ENCODE data around the gene DDX17.

The DDX17 gene

DNA sequence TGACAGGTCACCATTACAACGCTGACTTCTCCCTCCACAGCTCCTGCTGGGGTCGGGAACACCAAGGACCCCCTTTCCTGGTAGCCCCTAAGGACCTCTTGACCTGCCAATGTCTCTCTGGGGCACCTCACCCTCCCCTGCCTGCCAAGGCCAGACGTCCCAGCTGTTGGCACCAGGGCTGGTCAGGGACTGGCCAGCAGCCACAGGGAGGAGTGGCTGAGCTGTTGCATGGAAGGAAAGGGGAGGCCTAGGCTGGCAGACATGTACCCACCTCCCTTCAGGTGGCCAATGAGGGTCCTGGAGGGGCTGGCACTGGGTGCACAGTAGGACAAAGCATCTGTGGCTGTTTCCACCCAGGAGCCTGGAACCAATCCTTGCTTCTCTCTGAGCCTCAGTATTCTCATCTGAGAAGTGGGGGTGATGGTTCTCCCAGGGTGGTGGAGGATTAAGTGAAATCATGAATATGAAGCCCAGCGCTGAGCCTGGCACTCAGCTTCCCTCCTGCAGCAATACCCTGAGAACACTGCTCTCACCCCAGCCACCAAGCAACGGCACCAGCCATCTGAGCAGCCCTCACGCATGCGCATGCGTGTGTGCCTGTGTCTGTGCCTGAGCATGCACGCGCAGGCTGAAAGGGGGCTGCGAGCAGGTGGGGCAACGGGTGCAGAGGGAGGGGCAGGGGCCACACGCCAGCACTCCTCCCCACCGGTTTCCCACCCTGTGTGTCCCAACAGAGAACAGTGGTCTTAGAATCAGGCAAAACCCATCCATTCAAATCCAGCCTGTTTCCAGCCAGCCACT, 57.0 kb downstream of the DDX17 start:
- DNase-seq = no peak

DNA sequence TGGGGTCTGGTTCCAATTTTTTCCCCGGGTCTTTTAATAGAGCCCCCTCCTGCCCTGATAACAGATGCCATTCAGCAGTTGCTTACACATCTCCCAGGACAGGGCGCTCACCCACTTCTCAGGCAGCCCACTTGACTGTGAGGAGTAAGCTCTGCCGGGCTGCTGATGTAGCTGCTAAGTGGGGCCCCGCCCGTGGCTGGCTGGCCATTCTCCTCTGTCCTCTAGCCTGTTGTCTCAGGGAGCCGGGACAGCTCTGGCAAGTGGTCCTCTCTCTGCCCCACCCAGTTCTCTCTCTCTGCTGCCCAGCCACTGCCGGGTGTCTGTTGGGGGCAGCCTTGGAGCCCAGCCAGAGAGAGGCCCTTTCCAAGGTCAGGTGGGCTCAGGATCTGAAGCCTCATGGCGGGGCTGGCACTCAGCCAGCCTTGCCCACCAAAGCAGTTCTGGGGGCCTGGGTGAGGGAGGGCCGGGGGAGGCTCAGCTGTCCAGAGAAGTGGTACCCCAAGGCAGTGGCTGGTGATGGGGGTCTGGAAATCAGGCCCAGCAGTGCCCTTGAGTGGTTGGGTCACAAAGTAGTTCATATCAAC, 60.0 kb downstream of the DDX17 start:
- peak in 1 of 2 experiments; percentile 26 for DNase-seq

DNA sequence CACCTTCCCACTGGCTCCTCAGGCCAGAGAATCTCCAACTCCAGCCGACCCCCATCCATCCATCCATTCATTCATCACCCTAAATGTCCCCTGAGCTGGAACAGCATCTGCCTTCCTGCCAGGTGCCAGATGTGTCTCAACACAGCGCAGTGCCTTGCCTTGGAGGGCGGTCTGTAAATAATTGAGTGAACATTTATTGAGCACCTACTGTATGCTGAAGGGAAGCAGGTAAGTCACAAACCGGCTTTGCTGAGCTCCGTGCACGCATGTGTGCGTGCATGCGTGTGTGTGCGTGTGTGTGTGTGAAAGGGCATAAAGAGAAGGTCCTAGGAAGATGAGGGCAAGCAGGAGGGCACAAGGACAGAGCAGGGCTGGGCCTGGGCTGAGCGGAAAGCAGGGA, 61.3 kb downstream of the DDX17 start:
- no peak for DNase-seq

DNA sequence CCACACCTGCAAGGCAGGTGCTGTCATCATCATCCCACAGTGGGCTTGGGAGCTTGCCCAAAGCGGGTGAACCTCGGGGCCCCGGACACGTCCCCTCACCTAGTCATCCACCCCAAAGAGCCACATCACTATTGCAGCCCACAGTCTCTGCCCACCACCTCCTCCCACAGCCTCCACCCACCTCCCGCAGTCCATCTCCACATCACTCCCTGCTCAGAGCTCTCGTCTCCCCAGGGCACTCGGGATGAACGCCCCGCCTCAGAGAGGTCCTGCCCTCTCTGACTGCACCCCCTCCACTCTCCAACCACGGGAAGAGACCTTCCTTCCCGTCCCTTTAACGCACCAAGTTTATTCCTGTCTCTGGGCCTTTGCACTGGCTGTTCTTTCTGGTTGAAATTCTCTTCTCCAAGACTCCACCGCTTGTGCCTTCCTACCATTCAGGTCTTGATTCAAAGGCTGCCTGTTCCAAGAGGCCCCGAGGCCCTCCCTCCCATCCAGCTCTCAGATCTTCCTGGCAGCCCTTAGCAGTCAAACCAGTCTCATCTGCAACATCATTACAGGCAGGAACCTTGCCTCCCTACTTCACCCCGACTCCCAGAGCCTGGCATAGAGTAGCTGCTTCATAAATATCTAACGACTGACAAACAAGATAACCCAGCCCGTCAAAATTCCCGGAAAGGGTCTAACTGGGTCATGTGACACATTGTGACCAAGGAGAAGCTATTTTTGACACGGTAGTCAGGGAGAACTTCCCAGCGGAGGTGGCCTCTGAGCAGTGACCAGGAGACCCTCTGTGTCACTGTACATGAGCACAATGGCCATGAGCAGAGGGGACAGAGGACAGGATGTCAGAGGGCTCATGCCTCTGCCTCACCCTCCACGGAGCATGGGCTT, 62.2 kb downstream of the DDX17 start:
- no peak for DNase-seq

DNA sequence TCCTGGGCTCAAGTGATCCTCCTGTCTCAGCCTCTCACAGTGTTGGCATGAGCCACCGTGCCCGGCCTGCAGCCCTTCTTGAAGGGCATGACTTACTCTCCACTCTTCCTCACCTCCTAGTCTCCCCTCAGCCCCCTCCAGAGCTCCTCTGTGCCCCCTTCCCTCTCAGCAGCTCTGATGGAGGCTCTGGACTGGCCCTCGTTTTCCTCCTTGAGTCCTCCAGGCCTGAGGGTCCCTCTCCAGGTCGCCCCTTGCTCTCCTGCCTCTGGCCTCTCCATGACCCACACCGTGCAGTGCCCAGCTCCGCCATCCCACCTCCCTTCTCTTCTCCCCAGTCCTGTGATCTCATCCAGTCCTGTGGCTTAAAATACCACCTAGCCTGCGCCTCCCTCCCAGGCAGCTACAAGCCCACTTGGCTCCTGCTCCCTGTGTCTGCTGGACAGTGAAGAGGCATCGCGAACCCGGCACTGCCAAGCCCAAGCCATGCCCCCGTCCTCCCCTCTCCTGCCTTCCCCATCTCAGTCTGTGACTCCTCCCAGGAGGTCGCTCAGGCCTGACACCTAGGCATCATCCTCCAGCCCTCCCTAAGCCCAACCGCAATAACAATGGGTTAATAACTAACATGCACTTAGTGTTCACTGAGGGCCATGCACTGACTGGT, 63.0 kb downstream of the DDX17 start:
- DNase-seq = no peak

DNA sequence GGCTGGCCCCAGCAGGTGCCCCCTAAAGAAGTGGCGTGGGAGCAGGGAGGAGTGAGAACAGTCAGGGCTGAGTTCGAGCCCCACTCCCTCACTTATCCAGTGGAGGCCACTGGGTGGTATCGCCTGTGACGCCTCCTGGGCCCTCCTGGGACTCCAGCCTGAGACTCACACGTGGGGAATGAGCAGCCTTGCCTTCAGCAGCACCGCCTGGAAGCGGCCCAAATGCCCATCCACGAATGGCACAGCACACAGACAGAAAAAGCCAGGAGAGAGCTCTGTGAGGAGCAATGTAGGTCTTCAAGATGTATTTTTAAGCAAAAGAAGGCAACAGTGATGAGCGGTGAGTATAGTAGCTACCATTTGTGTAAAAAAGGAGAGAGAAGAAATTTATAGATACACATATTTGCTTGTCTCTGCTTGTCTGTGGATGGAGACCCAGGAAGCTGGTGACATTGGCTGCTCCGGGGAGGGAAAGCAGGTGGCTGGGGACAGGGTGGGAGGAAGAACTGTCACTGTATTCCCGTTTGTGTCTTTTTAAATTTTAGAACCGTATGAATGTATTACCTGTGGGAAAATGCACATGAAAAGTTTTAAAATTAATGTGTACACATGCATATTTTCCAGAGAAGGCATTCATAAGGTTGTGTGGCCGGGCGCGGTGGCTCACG, 64.4 kb downstream of the DDX17 start:
- no peak for DNase-seq

DNA sequence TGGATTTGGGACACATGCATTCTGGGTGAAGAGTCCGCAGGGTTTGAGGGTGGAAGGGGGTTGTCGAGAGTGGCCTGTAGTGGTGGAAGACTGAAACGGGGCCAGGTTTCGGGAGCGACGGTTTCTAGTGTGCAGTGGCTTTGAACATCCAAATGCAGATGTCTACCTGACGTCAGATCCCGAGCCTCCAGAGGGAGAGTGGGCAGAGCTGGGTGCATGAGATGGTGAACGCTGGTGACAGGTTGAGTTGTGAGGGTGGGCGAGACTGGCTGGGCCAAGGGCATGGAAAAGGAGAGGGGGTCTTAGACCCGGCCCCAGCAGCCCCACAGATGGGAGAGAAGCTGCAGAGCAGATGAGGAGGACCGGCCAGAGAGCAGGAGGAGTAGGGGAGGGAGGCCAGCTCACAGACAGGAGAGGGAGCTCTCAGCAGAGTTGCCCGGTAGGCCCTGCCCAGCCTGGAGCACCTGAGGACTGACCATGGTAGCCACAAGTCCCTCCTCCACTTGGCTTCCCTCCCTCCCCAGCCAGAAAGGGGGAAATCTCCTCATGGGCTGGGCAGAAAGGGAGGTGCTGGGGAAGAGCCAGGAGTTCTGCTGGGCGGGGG, 65.3 kb downstream of the DDX17 start:
- DNase-seq = no peak

DNA sequence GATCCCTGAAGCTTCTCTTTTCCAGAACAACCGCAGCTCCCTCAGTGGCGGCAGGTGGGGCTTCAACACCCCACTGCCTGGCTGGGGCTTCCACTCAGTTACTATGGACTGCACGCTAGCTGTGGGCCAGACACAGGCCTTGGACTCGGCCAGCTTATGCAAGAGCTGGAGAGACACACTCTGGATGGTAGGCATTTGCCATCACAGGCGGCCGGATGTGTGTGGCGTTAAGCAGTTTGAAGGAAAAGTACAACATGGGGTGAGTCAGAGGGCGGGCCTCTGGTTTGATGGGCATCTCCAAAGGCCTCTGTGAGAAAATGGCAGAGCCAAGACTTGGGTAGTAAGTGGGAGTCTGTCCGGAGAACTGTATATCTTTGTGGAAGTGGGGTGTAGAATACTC, 68.7 kb downstream of the DDX17 start:
- no peak for DNase-seq

DNA sequence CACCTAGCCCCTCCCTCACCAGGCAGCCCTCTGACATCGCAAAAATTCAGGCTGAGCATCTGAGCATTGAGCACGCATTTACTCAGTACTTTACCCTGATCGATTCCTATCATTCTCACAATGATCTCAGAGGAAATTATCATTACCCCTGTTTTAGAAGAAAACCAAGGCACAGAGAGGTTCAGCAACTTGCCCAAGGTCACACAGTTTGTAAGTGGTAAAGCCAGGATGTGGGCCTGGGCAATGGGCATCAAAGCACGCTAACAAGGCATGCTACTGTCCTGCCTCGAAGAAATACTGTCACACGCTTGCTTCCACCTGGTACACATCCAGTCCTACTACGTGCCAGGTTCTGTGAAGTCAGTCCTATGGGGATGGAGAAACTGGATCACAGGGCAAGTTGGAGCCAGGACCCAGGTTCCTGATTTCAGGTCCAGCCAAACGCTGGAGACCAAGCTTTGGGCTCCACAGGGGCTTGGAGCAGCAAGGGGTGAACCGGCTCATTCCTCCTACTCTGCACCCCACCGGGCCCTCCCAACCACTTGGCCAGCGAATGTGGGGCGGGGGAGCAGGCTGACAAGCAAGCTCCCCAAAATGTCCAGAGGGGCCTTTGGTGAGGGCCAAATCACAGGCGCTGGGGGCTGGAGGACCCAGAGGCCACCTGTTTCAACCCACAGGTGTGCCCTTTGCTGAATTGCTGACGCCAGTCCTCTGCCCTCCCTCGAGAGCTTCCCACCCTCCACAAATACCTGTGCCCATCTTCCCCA, 69.3 kb downstream of the DDX17 start:
- DNase-seq = no peak

DNA sequence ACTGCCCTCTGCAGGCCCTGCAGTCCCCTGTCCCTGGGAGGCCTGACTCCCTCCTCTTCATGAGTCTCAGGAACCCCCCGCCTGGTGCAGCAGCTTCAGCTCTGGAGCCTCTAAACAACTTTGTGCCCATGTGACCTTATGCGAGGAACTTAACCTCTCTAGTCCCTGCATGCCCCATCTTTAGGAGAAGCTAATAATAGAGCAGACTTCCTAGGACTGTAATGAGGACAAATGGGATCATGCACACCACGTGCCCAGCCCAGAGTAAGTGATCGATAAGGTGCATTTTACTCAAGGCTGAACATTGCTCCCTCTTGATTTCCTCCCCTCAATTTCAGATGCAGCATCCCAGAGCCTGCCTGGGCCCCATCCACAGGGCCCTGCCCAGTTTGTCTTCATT, 70.1 kb downstream of the DDX17 start:
- DNase-seq = no peak

DNA sequence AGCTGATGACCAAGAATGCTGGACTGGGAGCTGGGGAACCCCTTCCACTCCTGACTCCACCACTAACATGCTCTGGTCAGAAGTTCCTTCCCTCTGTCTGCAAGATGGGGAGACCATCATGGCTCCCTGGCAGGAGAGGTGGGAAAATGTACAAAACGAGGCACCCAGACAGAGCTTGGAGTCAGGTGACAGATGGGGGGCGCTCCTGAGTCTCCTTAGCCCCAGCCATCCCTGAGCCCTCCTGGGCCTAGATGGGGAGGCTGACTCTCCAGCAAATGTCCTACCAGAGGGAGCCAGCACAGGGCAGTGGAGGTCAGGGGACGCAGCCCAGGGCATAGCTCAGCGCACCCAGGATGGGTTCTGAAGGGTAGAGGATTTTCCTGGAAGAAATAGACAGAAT, 71.1 kb downstream of the DDX17 start:
- DNase-seq = no peak

DNA sequence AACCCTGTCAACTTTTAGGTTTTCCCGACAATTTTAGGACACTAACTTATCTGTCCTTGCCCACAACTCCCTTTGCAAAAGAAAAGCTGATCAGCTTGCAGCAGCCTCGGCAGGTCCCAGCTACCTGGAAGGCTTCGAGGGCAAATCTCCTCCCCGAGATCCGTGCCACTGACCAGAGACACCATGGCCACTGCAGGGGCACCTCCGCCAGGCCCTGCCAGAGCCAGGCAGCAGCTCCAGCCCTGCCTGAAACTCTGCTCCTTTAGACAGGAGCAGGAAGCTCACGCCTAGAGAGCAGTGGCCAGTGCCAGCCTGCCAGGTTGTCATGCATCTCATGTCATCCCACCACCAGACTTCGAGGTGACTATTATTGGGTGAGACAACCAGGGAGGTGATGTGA, 72.2 kb downstream of the DDX17 start:
- DNase-seq = no peak
